ENCODE data around the gene KCNK3.

DNA sequence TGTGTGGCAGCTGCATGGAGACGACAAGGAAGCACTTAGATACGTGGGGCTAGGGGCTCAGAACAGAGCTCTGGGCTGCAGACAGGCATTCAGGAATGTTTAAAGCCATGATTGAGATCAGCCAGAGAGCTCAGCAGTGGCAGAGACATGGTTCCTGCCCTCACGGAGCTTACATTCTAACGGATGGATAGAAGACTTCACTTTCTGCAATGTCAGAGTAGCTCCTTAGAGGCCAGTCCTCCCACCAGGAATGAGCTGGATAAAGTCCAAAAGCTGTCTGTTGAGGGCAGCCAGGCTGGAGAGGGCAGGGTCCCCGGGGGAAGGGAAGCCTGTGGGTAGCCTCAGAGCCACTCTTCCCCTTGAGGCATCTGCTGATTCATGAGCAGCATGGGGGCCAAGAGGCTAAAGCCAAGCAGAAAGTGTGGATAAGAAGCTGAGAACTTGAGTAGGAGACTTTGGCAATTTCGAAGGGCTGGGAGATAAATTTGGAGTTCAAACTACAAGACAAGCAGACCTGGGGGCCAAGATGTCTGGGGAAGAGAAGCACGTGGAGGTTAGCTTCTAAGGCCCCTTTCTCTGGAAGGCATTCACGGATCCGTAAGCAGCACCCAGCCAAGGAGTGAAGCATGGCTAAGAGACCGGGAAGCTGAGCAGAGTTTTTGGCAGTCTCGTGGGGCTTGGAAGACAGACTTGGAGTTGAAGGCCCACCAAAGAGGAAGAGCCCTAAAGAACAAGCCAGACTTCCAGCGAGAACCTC lies 41.6 kb upstream of the KCNK3 start:
- TF ChIP-seq, protein P1, sequence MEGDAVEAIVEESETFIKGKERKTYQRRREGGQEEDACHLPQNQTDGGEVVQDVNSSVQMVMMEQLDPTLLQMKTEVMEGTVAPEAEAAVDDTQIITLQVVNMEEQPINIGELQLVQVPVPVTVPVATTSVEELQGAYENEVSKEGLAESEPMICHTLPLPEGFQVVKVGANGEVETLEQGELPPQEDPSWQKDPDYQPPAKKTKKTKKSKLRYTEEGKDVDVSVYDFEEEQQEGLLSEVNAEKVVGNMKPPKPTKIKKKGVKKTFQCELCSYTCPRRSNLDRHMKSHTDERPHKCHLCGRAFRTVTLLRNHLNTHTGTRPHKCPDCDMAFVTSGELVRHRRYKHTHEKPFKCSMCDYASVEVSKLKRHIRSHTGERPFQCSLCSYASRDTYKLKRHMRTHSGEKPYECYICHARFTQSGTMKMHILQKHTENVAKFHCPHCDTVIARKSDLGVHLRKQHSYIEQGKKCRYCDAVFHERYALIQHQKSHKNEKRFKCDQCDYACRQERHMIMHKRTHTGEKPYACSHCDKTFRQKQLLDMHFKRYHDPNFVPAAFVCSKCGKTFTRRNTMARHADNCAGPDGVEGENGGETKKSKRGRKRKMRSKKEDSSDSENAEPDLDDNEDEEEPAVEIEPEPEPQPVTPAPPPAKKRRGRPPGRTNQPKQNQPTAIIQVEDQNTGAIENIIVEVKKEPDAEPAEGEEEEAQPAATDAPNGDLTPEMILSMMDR (conservative IDR thresholded peaks at IDR 0.05; ENCODE audit: low read length): no peak
- no peak for TF ChIP-seq EZH2phosphoT487 (IDR thresholded peaks at IDR 0.05; ENCODE audit: borderline replicate concordance, low read depth, low read length)
